Panc1 (cell line): ENCODE measurements around the gene LRP1B. TPM values are rescaled to one million over a fixed set of nuclear protein-coding genes. Genes with fewer than 3 reads are reported as not detected.

Experiments
- ATAC-seq: fragments of 200-7000 bp; cut with Tn5 transposase; 2 replicates; pipeline ENCODE4 v1.9.1; 2020; ENCODE audit warnings: mild to moderate bottlenecking, moderate library complexity
- BruUV-seq: library from RNA; stranded (reverse); fragments of 400-500 nt; replicated peaks from 2 replicates; lab custom pipeline; 2021; lab: Mats Ljungman, UMichigan
- CTCF ChIA-PET: fragments of 300-600 bp; sonication (Branson Sonifier 250); formaldehyde crosslinking; loops from one replicate; lab custom pipeline; 2022; ENCODE audit warnings: antibody characterized with exemption; lab: Charles Lee
- POLR2A ChIA-PET: fragments of 300-600 bp; sonication (Branson Sonifier 250); formaldehyde crosslinking; loops from one replicate; lab custom pipeline; 2022; ENCODE audit warnings: antibody characterized with exemption; lab: Charles Lee
- DNase-seq: peaks from one replicate; pipeline ENCODE4 v3.0.0-alpha.2; 2010; ENCODE audit warnings: low read depth, low spot score
- H3K27ac ChIP-seq: 2 replicates; pipeline ENCODE4 v1.5.1; 2011; ENCODE audit warnings: mild to moderate bottlenecking, low read length, inconsistent platforms
- H3K27me3 ChIP-seq: fragments of 200-500 bp; sonication (Bioruptor generic); 2 replicates; pipeline ENCODE4 v1.6.0; 2014; ENCODE audit warnings: low read length, inconsistent platforms; ENCODE audit not compliant: control insufficient read depth, insufficient read depth
- H3K36me3 ChIP-seq: fragments of 200-500 bp; sonication (Bioruptor generic); 2 replicates; pipeline ENCODE4 v1.5.1; 2014; ENCODE audit warnings: inconsistent platforms, mild to moderate bottlenecking, low read length, moderate library complexity; ENCODE audit not compliant: control insufficient read depth, insufficient read depth
- H3K4me1 ChIP-seq: 2 replicates; pipeline ENCODE4 v1.5.1; 2011; ENCODE audit warnings: inconsistent platforms, mild to moderate bottlenecking, low read length, moderate library complexity; ENCODE audit not compliant: control insufficient read depth, insufficient read depth
- H3K4me3 ChIP-seq, 2 experiments: 2 replicates each; pipeline ENCODE4 v1.5.1; 2011 to 2012; ENCODE audit warnings: low read depth in 2 of 2, low read length in 2 of 2, mild to moderate bottlenecking in 2 of 2, inconsistent platforms in 1 of 2, moderate library complexity in 1 of 2
- H3K9me3 ChIP-seq: fragments of 200-500 bp; sonication (Bioruptor generic); 2 replicates; pipeline ENCODE4 v1.5.1; 2014; ENCODE audit warnings: low read depth, mild to moderate bottlenecking, inconsistent platforms, low read length, moderate library complexity; ENCODE audit not compliant: control insufficient read depth, insufficient read depth
- CTCF ChIP-seq: fragments of 450-650 bp; IDR thresholded peaks from 2 replicates; pipeline ENCODE4 v1.5.1; 2017; ENCODE audit warnings: mild to moderate bottlenecking
- POLR2AphosphoS5 ChIP-seq: IDR thresholded peaks from 2 replicates; pipeline ENCODE4 v1.6.1; 2012; ENCODE audit warnings: mild to moderate bottlenecking, low read depth, low read length, moderate library complexity
- REST ChIP-seq, 2 experiments: IDR thresholded peaks; 2 replicates each; pipeline ENCODE4 v1.6.1; 2011 to 2012; ENCODE audit warnings: low read depth in 2 of 2, control low read depth in 1 of 2, low read length in 1 of 2, mild to moderate bottlenecking in 1 of 2, moderate library complexity in 1 of 2; ENCODE audit not compliant: insufficient read depth in 1 of 2
- SIN3A ChIP-seq: IDR thresholded peaks from 2 replicates; pipeline ENCODE4 v1.6.1; 2012; ENCODE audit warnings: low read depth, mild to moderate bottlenecking, low read length, moderate library complexity, borderline replicate concordance; ENCODE audit not compliant: insufficient read depth
- TCF7L2 ChIP-seq: IDR thresholded peaks from 2 replicates; pipeline ENCODE4 v1.6.1; 2011; ENCODE audit warnings: mild to moderate bottlenecking, low read depth, low read length, inconsistent platforms
- in situ Hi-C: cut with HindIII; loops from 2 replicates; pipeline ENCODE4 v1.10.0; 2016; ENCODE audit warnings: low sequenced_read_pairs, low pct_unique_long_range_greater_than_20kb
- intact Hi-C: fragments of 100-400 bp; cut with micrococcal nuclease; formaldehyde crosslinking; loops from one replicate; pipeline ENCODE4 v1.10.0; 2022; ENCODE audit not compliant: unreplicated experiment
- total RNA-seq: library from RNA; stranded (reverse); gene quantifications from one replicate; pipeline ENCODE4 v1.2.1, GENCODE V29; 2021; ENCODE audit not compliant: unreplicated experiment

Gene LRP1B
- total RNA-seq, 1 experiment from 2014 or later: 0.54 TPM

GRCh38 chr2:140455315-140455714 lies 1675.5 kb downstream of the LRP1B start:
- in situ Hi-C loops (no loop called here), intact Hi-C loops (no loop called here)
- Histone ChIP-seq H3K36me3 (no peaks in the 10 kb centered on the region), H3K27me3 (no peaks in the 10 kb centered on the region), H3K9me3 (no peaks in the 10 kb centered on the region), H3K27ac (no peak overlapping the region), H3K4me3 (no peak overlapping the region), H3K4me1 (no peaks in the 10 kb centered on the region)
- ATAC-seq (no peak), DNase-seq (no peak)
- POLR2A ChIA-PET: no interaction called here
- no peak for TF ChIP-seq TCF7L2
- TF ChIP-seq CTCF: no peak
- TF ChIP-seq REST (IDR thresholded peaks at IDR 0.05; ENCODE audit: insufficient read depth in 1 of 2, low read depth in 2 of 2, low read length in 1 of 2): no peak
- no peak for TF ChIP-seq POLR2AphosphoS5
- no peak for TF ChIP-seq SIN3A
- no TSS peak for BruUV-seq
- CTCF ChIA-PET: no interaction called here

GRCh38 chr2:140454717-140455116 lies 1676.1 kb downstream of the LRP1B start:
- CTCF ChIA-PET: no interaction called here
- POLR2A ChIA-PET: no interaction called here
- no peaks in the 10 kb centered on the region; the same call in 1 of the 2 replicates for H3K36me3 ChIP-seq
- H3K4me3 ChIP-seq: no peak overlapping the region
- H3K9me3 ChIP-seq: no peaks in the 10 kb centered on the region
- no peaks in the 10 kb centered on the region for H3K27me3 ChIP-seq
- H3K4me1 ChIP-seq: no peaks in the 10 kb centered on the region
- ATAC-seq (no peak), DNase-seq (peak; percentile 48)
- no TSS peak for BruUV-seq
- in situ Hi-C loops (no loop called here), intact Hi-C loops (no loop called here)
- H3K27ac ChIP-seq: no peak overlapping the region
- TF ChIP-seq SIN3A (no peak), TCF7L2 (no peak), REST (IDR thresholded peaks at IDR 0.05; ENCODE audit: insufficient read depth in 1 of 2, low read depth in 2 of 2, low read length in 1 of 2) (no peak), POLR2AphosphoS5 (no peak), CTCF (no peak)
